Stimulated activated naive CD4-positive, alpha-beta T cell treated with Interleukin-2 at 50 U/mL for 16 hours (primary cell): ENCODE data around the gene LMO3.

Experiments
- DNase-seq: peaks from one replicate; lab custom pipeline; 2025; lab: John Stamatoyannopoulos, UW

LMO3 gene

DNA sequence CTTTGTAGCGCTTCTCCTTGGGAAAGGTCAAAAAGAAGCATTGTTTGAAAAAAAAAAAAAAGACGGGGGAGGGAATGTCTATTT is at the start of gene LMO3:
TSS of gene LMO3 (minus strand) at position 46 of the 84 bp plus-strand sequence. CDS start 5,302 bp downstream, outside the sequence.
- DNase-seq = no peak

- DNase-seq = no peak
Measured at GRCh38 chr12:16636435-16637055, 30.6 kb upstream of the LMO3 start.

- DNase-seq = no peak
Measured at GRCh38 chr12:16634786-16635185, 28.8 kb upstream of the LMO3 start.

DNA sequence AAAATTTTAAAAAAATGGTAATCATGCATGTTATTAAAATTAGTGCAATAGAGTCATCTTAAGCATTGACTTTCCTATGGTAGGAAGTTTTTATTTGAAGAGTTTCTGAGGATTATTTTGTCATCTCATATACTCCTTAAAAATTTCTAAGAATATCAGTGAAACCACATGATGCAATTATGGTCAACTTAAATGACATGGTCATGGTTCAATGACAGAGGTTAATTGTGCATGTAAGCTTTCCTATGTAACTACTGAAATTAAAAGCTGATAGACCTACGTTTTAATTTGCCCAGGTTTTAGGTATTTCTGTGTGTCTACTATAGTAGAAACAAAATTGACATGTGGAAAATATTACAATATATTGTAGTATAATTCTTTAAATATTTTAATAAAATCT is 21.0 kb upstream of the LMO3 start:
- DNase-seq = no peak

DNA sequence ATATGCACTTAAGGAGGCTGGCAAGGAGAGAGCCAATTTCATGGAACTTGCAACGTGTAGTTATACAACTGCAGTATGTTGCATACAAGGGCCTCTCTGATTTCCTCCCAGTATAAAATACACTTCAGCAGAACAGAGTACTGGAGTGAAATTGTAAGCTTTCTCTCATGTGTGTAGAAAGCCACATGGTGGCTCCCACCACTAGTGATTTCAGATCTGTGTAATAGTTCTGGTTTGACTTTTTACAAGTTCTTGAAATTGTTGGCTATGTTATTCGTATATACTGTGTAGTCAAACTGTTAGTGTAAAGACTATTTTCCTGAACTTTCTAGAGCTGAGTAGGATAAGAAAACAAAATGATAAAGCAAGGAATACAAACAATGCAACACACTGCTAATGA is 16.4 kb upstream of the LMO3 start:
- no peak for DNase-seq

- no peak for DNase-seq
Measured at GRCh38 chr12:16619537-16619936, 13.6 kb upstream of the LMO3 start.

- no peak for DNase-seq
Measured at GRCh38 chr12:16618256-16618655, 12.3 kb upstream of the LMO3 start.

DNA sequence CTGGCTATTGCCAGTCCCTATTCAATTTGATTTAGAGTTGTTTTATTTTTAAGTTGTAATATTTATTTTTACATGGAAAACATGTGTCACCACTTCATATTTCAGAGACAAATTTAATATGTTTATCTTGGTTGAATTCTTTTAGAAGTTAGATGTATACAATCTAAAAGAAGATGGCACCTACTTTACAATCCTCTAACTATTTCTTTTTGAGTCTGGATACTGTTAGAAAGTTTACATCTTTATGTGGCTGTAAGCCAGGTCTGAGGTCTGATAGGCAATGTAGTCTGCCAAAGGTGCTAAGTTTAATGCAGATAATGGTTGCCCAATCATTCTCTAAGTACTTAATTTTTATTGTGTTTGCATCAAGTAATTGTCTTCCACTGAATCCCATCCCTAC is 7.2 kb upstream of the LMO3 start:
- no peak for DNase-seq

DNA sequence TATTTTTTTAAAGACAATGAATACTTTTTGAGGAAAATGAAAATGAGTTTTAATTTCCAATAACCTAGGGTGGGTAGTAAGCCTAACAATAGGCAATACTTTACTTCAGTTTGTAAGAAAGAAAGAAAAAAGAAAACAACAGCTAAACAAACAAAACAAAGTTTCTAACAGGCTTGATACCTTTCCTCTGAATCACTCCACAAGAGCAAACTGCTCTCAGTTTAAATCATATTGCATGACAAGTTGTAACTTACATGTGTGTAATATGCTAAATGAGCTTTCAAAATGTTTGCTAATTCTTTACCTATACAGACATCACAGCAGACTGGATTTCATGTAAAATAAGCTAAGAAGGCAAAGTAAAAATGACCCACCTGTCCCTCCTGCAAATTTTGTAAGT is 6.7 kb upstream of the LMO3 start:
- DNase-seq = no peak

GRCh38 chr12:16611146-16611545 is 5.2 kb upstream of the LMO3 start:
- DNase-seq = no peak

DNA sequence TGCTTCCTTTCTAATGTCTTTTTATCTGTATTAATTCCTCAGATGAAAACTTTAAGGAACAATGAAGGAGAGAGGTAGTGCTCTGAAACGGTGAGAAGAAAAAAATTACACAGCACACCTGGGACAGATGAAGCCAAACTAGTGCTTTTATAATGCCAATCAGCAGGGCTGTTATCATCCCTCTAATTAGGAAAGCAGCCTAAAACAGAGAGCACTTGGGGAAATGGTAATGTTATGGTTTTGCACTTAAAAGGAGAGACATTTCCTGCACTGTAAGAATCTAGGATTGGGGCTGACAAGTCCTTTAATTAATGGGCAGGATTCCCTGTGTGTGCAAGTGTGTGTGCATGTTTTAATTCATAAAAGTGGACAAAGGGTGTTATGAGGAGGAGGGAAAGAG is 4.8 kb upstream of the LMO3 start:
- DNase-seq = no peak

DNA sequence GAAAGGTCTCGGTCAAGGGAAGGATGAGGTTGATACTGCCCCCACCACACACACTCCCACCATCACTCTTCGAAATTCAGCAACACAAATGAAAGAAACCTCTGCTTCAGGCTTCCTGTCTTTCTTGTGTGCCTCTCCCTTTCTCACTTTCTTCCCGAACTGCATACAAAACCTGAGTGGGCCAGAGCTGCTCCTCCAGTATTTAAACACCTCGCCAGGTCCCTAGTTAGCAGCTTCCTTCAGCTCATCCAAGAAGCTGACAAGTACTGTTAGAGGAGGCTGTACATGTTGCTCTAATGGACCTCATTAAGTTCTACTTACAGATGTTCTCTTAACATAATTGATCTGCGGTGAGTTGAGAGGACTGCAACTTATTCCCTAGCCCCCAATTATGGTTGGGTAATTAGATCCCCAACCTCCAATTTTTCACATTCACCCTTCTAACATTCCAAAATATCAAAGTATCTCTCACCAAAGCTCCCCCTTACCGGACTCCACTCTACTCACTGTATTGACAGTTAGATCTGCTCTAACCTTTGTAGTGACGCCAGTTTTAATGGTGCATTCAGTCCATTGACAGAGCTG is 4.1 kb upstream of the LMO3 start:
- no peak for DNase-seq

DNA sequence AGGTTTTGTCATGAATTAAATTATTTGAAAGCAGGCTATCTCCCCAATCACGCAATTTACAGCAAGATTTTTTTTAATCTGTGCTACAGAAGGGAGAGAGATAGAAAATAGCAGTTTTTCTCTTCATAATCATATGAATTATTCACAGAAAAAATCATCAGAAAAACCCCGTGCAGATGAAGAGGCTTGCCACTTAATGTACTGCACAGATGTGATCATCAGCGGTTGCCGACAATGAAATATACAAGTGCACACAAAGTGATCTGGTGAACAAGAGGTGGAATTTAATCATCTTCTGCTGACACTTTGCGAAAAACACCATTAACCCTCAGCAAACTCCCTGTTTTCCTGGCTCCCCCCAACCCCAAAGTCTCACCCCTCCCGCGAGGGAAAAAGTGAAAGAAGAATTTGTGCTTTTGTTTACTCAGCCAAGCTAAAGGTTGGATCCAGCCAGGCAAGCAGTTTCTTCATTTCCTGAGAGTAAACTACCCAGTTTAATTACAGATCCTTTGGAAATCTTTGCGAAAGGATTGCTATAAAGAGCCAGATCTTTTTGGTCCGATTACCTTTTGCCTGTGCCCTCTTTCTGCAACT is 3.1 kb upstream of the LMO3 start:
- DNase-seq = no peak

DNA sequence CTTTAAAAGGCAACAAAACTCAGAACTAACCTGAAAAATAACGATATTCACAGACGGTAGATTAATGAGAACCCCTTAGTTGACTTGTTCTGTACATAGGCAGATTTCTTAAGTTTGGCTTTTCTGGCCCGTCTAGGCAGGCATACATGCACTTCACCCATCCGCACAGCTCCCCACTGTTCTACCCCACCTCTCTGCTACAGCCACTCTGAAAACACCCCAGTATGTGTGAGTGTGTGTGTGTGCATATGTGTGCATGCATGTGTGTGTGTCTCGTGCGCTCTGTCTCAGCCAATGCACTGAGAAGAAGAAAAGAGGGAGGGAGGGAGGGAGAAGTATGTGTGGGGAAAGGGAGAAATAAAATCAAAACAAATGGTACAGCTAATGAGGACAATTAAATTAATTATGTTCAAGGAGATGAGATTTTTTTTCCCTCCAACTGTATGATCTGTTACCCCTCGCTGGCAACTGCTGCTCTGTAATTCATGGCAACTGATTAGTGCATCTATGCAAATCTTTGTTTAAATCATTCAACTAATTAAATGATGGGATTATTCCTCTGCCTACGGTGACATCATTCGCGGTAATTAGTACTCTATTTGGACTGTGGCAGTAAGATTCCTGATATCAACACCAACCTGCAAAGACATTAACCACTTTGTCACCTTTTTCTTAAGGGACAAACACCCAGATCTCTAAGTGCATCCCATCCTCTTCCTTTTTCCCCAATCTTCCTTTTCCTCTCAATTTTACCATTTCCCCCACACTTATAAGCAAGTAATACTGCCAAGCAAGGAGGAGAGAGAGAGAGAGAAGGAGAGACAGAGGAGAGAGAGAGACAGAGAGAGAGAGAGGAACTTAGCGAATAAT is 2.2 kb upstream of the LMO3 start:
- DNase-seq = no peak

DNA sequence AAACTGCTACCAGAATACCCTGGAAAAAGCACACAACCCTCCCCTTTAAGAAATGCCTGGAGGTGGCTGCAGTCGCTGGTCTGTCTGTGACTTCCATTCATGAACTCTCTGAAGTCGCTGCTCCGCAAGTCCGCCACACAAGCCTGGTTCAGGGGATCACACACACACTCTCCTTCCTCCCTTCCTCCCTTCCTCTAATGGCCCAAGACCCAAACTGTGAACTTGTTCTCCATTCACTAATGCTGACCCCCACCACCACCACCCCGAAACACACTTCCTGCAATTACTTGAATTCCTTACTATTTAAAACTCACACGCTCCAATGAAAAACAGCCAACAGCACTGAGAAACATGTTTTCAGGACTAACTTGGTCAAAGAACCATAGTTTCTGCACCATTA is 1.0 kb upstream of the LMO3 start:
- no peak for DNase-seq

DNA sequence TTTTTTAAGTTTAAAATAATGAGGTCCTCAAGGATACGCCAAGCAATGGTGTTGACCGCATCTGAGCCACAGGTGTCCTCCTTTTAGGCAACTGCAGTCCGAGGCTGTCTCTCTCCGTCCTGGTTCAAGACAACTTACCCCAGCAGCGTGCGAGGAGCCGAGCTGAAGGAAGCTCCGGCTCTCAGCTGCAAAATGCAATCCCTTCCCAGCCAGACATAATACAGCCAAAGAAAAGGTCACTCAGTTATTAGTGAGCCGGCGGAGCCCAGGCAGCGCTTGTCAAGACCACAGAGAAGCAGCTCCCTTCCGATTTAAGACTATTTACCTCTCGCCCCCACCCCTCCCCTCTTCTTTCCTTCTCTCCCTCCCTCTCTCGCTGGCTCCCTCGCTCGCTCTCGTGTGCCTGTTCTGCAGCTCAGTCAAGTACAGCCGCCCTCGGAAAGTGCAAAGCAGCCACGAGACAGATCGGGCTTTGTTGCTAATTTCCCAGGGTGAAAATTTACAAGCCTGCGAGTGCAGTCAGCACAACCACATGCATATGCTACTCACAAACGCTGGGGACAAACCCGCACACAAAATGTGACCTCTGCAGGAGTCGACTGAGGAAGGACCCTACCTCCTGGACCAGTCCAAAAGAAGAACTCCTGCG is 363 bp upstream of the LMO3 start:
- no peak for DNase-seq

DNA sequence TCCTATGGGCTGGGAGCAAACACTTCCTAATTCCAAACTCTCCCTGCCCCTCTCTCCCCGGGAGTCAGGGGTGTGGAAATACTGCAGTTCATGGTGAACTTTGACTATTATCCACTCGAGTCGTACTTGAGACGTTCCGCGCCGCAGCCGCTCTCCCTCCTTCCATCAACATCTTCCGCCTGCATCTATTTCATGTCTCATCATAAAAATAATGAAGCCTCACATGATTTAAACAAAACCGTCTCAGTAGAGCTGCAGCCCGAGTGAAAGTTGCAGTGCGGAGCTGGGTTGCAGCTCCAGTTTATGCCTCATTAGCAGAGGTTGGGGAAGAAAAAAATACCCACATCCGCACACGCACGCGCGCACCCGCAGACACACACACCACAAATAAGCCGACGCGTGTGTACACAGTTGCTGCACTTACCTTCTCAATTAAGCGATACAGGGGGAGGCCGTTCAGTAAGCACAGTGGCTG is 283 bp downstream of the LMO3 start:
- DNase-seq = no peak

DNA sequence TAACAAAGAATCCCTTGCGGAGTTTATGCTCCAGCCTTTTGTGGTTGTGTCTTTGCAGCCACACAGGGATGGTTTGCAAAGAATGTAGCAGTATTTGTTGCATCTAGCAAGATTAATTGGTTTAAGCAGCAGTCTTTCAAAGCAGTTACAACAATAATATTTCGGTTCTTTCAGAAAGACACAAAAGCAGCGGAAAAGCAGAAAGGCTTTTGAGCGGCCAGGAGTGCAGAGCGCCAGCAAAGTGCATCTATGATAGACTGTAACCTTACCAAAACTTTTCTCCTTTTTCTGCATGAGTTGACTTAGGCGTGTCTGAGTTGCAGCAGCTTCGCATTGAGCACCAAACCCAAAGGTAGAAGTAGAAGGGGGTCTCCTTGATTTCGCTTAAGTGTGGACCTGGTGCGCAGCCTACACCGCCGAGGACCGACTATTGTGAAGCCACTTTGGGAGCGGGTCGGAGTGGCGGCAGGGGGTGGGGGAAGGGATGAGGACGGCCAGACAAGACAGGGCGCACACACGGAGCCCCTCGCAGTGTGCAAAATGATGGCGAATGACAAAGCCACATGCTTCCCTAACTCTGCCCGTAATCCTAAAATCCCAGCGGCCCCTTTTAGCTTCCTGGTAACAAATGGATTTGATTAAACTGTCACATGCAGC is 1.2 kb downstream of the LMO3 start:
- DNase-seq = no peak

- DNase-seq = no peak
Measured at GRCh38 chr12:16603916-16604575, 1.9 kb downstream of the LMO3 start.

GRCh38 chr12:16603260-16603915 is 2.6 kb downstream of the LMO3 start:
- DNase-seq = no peak

DNA sequence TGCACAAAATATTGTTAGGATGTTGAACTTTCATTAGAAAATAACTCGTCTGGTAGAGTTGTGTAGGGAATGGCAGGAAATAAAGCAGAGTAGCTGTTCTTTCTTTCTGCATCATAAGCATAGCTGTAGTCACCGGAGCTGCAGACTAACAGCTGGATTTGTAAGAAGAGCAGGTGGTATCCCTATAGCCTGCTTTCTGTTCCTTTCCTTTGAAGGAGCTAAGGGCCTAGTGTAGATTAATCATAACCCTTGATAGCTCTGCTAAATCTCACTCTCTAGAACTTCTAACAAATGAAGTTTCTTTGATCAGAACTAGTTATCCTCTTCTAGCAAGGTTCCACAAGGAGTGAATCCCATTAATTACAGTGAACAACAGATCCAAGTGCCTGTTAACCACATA is 3.5 kb downstream of the LMO3 start:
- DNase-seq = no peak
